Kidney glomerular epithelial cell (primary cell): Measurements from ENCODE around the gene PUM1.
"Not testable (repeated sequence)": the region's sequence is repeated elsewhere in the genome, so short reads cannot be mapped to it uniquely, and the experiment has no call there.

Source experiments
- DNase-seq: peaks from one replicate; lab custom pipeline; 2025; lab: John Stamatoyannopoulos, UW

Gene PUM1

GRCh38 chr1:30964706-30965105, 100.8 kb downstream of the PUM1 start:
- no peak for DNase-seq

DNA sequence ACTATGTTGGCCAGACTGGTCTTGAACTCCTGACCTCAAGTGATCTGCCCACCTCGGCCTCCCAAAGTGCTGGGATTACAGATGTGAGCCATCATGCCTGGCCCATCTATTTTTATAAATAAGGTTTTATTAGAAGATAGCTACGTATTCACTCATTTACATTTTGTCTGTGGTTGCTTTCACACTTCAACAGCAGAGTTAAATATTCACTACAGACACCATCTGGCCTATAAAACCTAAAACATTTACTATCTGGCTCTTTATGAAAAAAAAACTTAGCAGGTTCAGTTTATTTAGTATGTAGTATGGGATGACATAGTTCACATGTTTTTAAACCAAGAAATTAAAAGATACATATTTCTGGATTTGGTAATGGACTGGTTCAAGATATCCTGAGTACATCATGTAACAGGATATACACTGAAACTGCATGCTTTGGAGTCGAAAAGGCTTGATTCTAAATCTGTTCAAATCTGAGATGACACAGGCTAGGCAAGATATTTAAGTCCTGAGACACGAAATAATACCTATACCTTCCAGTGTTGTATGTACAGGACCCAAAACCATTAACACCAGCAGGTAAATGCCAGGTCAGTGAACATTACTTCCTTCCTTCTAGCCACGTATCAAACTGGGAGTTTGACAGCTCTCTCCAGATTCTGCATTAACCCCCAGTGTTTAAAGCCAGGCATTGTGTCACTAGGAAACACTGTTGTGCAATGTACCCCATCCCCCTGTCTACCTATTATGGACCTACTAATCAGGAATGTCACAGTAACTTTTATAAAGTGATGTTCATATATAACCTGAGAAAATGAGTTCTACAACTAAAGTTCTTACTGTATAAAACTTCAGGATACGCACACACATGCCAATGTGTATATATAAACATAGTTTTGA, 102.7 kb downstream of the PUM1 start:
- no peak for DNase-seq

- DNase-seq, result no peak
Observed at GRCh38 chr1:30957560-30958222, 107.8 kb downstream of the PUM1 start.

DNA sequence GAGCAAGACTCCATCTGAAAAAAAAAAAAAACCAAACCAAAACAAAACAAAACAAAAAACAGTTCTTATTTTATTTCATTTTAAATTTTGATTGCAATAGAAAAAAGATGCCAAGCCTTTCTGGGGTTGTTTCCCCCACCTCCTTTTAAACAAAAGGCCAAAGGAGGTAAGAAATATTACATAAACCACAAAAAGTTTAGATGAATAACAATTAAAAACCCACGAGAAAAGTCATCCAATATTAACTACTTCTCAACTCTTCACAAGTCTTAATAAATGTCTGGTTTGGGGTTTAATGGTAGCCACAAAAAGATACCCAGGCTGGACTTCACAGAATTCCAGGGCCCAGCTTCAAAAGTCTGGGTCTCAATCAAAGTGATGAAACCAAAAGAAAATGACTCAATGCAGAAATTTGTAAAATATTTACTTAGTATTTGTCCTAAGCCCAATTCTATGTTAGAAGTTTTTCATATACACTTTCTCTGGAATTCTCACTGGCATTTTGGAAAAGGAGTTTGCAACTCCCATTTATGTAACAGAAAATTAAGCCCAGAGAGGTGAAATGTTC, 110.0 kb downstream of the PUM1 start:
- peak; percentile 25 for DNase-seq

DNA sequence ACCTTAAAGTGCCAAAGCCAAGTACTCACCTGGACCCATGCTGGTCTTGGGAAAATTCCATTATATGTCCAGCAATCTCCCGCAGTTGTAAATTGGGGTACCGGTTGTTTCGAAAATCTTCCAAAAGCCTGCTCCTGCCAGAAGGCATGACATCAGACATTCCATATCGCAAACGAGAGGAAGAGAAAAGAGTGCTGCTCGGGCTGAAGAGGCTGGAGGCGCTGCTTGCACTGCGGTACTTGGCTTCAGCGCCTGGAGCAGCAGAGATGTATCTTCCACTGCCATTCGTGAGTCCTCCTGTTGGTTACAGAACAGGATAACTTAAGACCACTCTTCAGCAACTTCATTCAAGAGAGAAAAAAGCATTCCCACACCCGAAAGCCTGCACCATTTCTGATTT, 111.8 kb downstream of the PUM1 start:
- DNase-seq, result no peak

GRCh38 chr1:30952098-30952497, 113.4 kb downstream of the PUM1 start:
- DNase-seq, result no peak

- no peak for DNase-seq
Observed at GRCh38 chr1:30950700-30951099, 114.8 kb downstream of the PUM1 start.

DNA sequence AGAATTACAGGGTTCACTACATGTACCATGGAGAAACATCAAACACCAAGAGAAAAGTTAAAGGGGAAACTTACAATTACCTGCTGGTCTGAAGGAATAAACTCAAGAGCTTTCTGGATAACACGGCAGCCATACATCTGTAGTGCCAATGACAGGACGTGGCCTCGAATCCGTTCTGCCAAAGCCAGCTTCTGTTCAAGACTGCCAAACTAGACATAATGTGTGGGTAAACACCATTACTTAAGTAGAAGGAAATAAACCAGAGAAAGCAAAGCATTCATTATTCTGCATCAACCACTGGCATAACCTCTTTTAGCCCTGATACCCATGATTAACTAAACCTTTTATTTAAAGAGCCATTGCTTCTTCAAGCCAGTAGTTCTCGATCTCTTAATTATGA, 115.5 kb downstream of the PUM1 start:
- no peak for DNase-seq

DNA sequence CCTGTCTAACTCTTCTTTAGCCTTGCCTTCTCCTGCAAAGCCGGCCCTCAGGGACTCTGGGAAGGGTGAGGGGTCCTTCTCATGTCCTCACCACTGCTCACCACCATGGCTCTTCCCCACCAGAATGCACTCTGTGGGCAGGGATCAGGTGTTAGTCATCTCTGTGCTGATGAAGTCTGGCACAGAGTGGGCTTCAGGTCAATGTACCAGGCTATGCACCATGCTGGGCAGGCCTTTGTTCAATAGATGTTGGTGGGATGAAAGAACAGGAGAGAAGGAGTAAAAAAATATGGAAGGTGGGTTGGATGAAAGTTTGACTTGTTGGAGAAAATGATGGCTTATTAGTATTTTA, 116.1 kb downstream of the PUM1 start:
- DNase-seq, result not testable (repeated sequence)

GRCh38 chr1:30948813-30949486, 116.6 kb downstream of the PUM1 start:
- DNase-seq, result not testable (repeated sequence)

DNA sequence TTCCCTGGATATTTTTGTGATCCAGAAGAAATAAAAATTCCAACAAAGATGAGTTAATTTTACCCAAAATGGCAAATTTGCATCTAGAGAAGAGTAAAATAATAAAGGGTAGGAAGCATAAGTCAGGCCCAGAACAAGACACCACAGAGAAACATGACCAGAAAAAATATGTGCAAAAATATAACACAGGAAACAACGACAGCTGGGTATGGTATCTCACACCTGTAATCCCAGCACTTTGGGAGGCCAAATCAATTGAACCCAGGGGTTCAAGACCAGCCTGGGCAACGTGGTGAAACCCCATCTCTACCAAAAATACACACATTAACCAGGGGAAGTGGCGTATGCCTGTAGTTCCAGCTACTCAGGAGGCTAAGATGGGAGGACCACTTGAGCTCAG, 117.2 kb downstream of the PUM1 start:
- no peak for DNase-seq

DNA sequence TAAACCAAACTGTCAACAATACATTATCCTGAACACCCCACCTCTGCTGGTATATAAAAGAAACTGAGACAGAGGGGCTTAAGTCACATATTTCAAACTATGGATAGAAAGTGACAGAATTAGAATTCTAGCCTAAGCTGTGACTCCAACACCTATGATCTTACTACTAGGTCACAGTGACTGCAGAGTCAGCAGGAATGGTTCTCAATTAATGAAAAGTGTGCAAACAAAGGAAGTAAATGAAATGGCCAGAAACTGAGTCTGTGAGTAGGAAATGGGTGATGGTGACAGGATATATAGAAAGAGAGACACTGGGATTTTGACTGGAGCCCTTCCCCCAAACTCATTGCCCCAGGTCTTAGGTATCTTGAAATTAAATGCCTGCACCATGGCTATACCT, 118.3 kb downstream of the PUM1 start:
- no peak for DNase-seq

DNA sequence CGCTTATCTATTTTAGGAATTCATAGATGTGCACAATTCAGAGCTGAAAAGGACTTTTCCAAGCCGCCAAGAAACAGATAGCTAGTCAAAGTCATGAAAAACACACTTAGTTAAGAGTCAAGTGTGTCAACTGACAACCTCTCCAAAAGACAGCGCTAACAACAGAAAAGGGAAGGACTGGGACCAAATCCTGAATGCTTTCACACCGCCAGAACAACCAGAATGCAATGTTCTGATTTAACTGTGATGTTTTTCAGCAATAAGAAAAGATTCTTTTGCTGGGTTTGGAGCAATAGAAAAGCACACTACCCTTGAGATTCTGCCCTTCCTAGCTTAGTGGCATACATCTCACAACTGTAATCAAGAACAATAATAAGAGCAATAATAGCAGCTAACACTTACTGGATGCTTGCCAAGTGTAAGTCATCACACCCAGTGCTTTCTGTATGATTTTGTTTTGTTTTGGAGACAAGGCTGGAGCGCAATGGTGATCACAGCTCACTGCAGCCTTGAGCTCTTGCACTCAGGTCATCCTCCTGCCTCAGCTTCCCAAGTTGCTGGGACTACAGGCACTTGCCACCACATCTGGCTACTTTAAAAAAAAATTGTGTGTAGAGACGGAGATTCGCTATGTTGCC, 123.1 kb downstream of the PUM1 start:
- DNase-seq, result no peak

GRCh38 chr1:30940541-30940940, 125.0 kb downstream of the PUM1 start:
- no peak for DNase-seq

DNA sequence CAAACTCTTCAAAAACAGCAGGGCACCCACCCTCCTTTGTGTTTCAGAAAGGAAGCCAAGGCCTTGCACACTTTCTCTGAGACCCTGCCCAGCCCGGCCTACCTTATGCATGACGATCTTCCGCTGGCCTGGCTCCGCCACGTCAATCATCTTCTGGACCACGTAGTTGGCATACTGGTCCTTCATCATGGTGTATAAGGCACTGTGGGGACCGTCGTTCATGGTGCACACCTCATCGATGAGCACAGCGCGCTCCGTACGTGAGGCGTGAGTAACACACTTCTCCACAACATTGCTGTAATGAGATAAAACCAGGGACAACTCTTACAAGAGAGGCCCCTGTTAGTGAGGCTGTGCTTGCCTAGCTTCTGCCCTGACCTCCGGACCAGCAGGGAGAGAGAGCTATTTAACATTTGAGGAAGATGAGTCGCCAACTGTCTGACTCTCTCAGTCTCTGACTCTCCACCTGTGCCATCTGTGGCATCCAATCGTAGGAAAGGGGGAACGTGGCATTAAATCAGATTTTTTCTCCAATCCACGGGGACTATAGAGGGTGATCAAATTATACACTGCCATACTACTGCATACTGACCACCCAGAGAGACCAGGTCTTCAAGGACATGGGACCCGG, 128.9 kb downstream of the PUM1 start:
- no peak for DNase-seq

GRCh38 chr1:30935758-30936157, 129.8 kb downstream of the PUM1 start:
- DNase-seq, result not testable (repeated sequence)

GRCh38 chr1:30934613-30935012, 130.9 kb downstream of the PUM1 start:
- no peak for DNase-seq

DNA sequence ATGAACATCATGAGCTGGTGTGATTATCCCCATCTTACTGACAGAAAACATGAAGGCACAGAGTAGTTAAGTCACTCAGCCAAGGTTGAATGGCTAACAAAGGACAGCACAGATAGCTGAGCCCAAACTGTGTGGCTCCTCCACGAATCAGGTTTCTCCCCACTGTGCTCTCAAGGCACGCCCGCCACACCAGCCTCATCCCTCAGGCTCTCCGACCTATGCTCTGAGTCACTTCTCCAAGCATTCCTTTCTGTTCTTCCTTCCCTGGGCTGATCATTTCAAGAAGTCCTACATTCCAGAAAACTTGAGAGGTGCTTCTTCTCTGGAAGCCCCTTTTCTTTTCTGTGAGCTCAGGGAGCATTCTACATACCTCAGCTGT, 131.7 kb downstream of the PUM1 start:
- DNase-seq, result peak; percentile 42

DNA sequence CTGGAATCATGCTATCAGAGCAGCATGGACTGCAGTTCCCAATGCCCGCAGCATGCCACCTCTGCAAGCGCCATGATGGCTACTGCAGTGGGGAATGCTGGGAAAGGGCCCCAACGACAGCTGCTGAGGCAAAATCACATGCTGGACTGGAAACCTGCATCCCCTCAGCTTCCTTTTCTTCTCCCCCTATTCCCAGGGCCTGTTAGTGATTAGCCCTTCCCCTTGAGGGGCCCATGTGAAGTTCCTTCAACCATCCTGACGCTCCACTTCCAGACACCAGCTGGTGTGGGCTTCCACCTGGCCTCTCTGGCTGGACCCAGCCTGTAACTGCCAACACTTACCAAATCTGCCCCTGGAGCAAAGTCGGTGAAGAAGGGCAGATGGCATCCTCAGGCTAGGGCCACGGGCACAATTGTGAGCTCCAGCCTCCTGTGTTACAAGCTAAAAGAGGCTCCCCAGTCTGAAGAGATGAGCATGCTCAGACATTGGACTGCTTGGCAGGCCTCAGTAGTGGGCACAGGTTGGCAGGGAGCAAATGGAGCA, 134.8 kb downstream of the PUM1 start:
- no peak for DNase-seq

DNA sequence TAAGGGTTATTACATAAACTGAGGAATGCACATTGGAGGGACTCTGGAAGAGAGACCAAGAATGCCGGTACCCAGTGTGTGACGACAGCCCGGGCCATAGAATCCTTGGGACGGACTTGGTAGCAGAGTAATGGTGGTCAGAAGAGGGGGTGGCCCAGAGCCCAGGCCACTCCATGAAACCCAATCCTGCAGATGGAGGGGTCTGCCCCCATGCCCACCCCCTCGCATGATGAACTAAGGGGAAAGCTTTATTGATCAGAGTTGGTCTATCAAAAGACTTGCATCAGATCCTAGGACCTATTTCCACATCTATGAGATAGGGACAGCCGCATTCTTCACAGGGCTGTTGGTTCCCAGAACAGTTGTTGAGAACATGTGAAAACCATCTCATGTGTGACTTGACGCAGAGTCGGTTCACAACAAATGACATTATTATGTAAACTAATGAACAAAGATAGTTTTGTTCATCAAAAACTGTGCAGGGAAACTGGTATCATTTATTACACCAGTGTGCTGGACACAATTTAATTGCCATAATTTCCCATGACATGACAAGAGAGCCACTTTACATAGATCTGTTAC, 135.5 kb downstream of the PUM1 start:
- DNase-seq, result no peak
